Bronchial epithelial cell (primary cell): ENCODE results near the gene MROH2A. TPM values are rescaled to one million over a fixed set of nuclear protein-coding genes. Genes with fewer than 3 reads are reported as not detected.

Experiments
- DNase-seq: peaks from one replicate; pipeline ENCODE4 v3.0.0-alpha.2; 2010; ENCODE audit warnings: low read depth
- FAIRE-seq: peaks from 2 replicates; lab custom pipeline; 2011; peaks lifted over from hg19 to GRCh38; lab: Jason Lieb, UNC
- H3K27me3 ChIP-seq: 2 replicates; pipeline ENCODE4 v1.5.1; 2011; ENCODE audit warnings: low read length; ENCODE audit not compliant: control insufficient read depth, insufficient read depth
- H3K36me3 ChIP-seq: 2 replicates; pipeline ENCODE4 v1.5.1; 2011; ENCODE audit warnings: low read length; ENCODE audit not compliant: control insufficient read depth, insufficient read depth
- H3K4me3 ChIP-seq: 2 replicates; pipeline ENCODE4 v1.5.1; 2011; ENCODE audit warnings: mild to moderate bottlenecking, low read depth, low read length, control low read depth
- total RNA-seq: library from RNA; depleted of rRNA; stranded (reverse); fragments of >200 nt; gene quantifications from 2 replicates; pipeline ENCODE4 v1.2.1, GENCODE V29; 2014
- TF ChIP-seq, protein P1 (sequence below): IDR thresholded peaks from 2 replicates; pipeline ENCODE4 v1.5.1; 2011; ENCODE audit warnings: mild to moderate bottlenecking, moderate library complexity, low read length, control low read depth, inconsistent platforms; ENCODE audit not compliant: insufficient read depth, severe bottlenecking

Gene MROH2A
- total RNA-seq, 1 donor from 2014 or later, result not detected

GRCh38 chr2:233850745-233851144, 72.6 kb downstream of the MROH2A start:
- Histone ChIP-seq H3K36me3 (peaks cover 5% of the 10 kb centered on the region), H3K4me3 (no peak overlapping the region), H3K27me3 (no peaks in the 10 kb centered on the region)
- TF ChIP-seq, protein P1, sequence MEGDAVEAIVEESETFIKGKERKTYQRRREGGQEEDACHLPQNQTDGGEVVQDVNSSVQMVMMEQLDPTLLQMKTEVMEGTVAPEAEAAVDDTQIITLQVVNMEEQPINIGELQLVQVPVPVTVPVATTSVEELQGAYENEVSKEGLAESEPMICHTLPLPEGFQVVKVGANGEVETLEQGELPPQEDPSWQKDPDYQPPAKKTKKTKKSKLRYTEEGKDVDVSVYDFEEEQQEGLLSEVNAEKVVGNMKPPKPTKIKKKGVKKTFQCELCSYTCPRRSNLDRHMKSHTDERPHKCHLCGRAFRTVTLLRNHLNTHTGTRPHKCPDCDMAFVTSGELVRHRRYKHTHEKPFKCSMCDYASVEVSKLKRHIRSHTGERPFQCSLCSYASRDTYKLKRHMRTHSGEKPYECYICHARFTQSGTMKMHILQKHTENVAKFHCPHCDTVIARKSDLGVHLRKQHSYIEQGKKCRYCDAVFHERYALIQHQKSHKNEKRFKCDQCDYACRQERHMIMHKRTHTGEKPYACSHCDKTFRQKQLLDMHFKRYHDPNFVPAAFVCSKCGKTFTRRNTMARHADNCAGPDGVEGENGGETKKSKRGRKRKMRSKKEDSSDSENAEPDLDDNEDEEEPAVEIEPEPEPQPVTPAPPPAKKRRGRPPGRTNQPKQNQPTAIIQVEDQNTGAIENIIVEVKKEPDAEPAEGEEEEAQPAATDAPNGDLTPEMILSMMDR, result no peak
- DNase-seq (no peak), FAIRE-seq (no peak)

DNA sequence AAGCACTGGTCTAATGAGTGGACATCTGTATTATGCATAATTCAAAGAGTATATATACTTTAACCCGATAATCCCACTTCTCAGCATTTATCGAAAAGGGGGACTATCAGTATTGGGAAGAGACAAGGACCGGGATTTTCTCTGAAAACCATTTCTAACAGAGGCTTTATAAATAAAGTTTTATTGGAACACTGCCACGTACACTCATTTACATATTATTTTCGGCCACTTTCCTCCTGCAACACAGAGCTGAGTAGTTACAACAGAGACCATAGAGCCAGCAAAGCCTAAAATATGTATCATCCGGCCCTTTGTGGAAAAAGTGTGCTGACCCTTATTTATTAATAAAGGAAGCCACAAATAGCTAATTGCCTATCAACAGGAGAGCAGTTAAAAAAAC, 73.0 kb downstream of the MROH2A start:
- Histone ChIP-seq H3K27me3 (no peaks in the 10 kb centered on the region), H3K4me3 (no peak overlapping the region), H3K36me3 (peaks cover 5% of the 10 kb centered on the region)
- FAIRE-seq, result no peak
- DNase-seq, result no peak
- TF ChIP-seq, protein P1, result no peak

- TF ChIP-seq, protein P1, result no peak
- Histone ChIP-seq H3K36me3 (peaks cover 5% of the 10 kb centered on the region), H3K27me3 (no peaks in the 10 kb centered on the region), H3K4me3 (no peak overlapping the region)
- FAIRE-seq (no peak), DNase-seq (no peak)
These were observed 73.9 kb downstream of the MROH2A start for GRCh38 chr2:233852056-233852455.

DNA sequence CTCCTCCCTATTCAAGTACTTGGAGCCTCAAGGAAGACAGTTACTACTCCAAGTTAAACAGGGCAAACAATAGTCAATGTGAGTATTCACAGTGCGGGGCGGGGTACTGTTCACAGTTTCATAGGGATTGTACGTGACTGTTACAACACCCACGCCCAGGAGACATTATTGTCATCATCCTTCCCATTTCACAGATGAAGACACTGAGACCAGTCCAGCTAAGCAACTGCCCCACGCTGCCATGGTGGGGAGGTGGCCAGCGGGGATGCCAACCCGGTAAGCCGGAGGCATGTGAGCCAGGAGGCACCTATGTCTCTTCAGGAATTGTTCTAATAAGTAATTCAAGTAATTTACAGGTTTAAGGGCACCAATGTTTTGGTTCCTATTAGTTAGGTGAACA, 75.2 kb downstream of the MROH2A start:
- DNase-seq, result peak; percentile 23
- TF ChIP-seq, protein P1, result no peak
- peaks cover 3% of the 10 kb centered on the region for H3K36me3 ChIP-seq
- peak overlapping the region; percentile 94 for H3K4me3 ChIP-seq
- no peak for FAIRE-seq
- no peaks in the 10 kb centered on the region for H3K27me3 ChIP-seq

GRCh38 chr2:233853883-233854240, 75.7 kb downstream of the MROH2A start:
- TF ChIP-seq, protein P1, result no peak
- peaks cover 1% of the 10 kb centered on the region for H3K36me3 ChIP-seq
- DNase-seq (no peak), FAIRE-seq (no peak)
- H3K27me3 ChIP-seq, result no peaks in the 10 kb centered on the region
- peak overlapping the region; percentile 94 for H3K4me3 ChIP-seq
